PFSK-1 (cell line): ENCODE measurements around the gene AMOTL1.

ENCODE experiments used
- REST ChIP-seq, 2 experiments: IDR thresholded peaks; 2 replicates each; pipeline versions ENCODE4 v1.6.1 to v1.8.0; 2011 to 2012; ENCODE audit warnings: low read depth in 2 of 2, low read length in 2 of 2, control low read depth in 1 of 2, inconsistent platforms in 1 of 2, mild to moderate bottlenecking in 1 of 2, moderate library complexity in 1 of 2; ENCODE audit not compliant: insufficient read depth in 1 of 2
- SIN3A ChIP-seq: IDR thresholded peaks from 2 replicates; pipeline ENCODE4 v1.6.1; 2012; ENCODE audit warnings: mild to moderate bottlenecking, low read length, moderate library complexity, borderline replicate concordance; ENCODE audit not compliant: insufficient read depth

DNA sequence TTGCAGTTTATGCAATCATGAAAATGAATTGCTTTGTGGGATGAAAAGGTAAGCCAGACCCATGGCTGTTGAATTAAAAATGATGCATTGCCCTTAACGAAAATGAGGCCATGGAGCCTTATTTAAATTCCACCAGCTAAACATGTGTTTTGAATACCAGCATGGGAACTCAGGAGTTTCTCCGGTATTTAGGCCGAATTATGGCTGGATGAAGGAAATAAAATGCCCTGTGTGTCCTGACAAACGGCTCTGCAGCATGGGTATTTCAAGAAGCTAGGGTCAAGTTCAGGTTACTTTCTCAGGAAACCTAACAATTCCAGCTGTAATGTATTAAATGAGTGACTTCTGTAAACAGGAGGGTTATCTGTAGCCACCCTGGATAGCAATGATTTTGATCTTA, 38.3 kb downstream of the AMOTL1 start:
- no peak for TF ChIP-seq SIN3A
- TF ChIP-seq REST (IDR thresholded peaks at IDR 0.05; ENCODE audit: insufficient read depth in 1 of 2, low read depth in 2 of 2, low read length in 2 of 2): no peak
